GM19035 (cell line): Measurements from ENCODE around the gene TRDMT1.

Experiments
- ATAC-seq: cut with Tn5 transposase; IDR thresholded peaks from one replicate; pipeline ENCODE4 v1.9.1; 2021; ENCODE audit not compliant: unreplicated experiment

Gene TRDMT1

GRCh38 chr10:17106991-17107390 is 94.5 kb downstream of the TRDMT1 start:
- no peak for ATAC-seq

- ATAC-seq, result no peak
Measured at GRCh38 chr10:17101910-17102266, 99.6 kb downstream of the TRDMT1 start.

- no peak for ATAC-seq
Measured at GRCh38 chr10:17101257-17101909, 100.1 kb downstream of the TRDMT1 start.

- ATAC-seq, result no peak
Measured at GRCh38 chr10:17100586-17100985, 100.9 kb downstream of the TRDMT1 start.

- no peak for ATAC-seq
Measured at GRCh38 chr10:17098012-17098411, 103.5 kb downstream of the TRDMT1 start.
